Ovary (tissue), 3 donors: ENCODE data around the gene FAM193B.

Experiments
- EP300 ChIP-seq: sonication (generic); formaldehyde crosslinking; IDR thresholded peaks from one replicate; pipeline ENCODE4 v1.6.1; 2017; ENCODE audit warnings: antibody characterized with exemption
- POLR2A ChIP-seq: fragments of 450-650 bp; IDR thresholded peaks from one replicate; pipeline ENCODE4 v1.6.1; 2017; ENCODE audit warnings: antibody characterized with exemption, mild to moderate bottlenecking, moderate library complexity
- TF ChIP-seq, protein P1 (sequence below), 3 donors: fragments of 450-650 bp in 2 of 3; fragments of 200-600 bp in 1 of 3; IDR thresholded peaks; one replicate each; pipeline versions ENCODE4 v1.5.1 to v1.8.0; 2016 to 2022; ENCODE audit warnings: antibody characterized with exemption in 3 of 3, mild to moderate bottlenecking in 1 of 3
- donor health status: DM: no; HTN: no; CAD: no.

DNA sequence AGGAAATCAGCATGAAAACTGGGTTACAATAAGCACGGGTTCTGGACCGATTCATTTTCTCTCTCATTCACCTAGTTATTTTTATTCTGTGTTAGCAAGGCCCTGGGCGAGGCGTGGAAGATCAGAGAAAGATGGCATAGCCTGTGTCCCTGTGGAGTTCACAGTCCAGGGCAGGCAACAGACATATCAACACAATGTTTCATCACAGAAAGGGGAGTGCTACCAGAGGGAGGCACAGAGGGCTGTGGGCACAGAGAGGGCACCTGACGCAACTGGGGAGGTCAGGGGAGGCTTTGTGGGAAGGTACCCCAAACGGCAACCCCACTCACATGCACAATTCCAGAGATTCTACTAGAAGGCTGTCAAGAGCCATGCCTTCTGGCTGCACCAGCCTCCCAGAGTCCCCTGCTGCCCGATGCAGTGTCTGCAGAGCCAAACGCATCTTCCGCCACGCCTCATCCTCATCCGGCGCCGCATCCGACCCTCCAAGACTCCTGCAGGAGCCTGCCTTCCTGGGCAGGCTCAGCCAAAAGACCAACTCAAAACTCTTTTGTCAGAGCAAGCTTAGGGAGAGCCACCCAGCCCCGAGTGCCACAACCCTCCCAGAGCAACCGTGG, 1.4 kb downstream of the FAM193B start:
- no peak for TF ChIP-seq POLR2A
- TF ChIP-seq EP300, result no peak
- TF ChIP-seq, protein P1, sequence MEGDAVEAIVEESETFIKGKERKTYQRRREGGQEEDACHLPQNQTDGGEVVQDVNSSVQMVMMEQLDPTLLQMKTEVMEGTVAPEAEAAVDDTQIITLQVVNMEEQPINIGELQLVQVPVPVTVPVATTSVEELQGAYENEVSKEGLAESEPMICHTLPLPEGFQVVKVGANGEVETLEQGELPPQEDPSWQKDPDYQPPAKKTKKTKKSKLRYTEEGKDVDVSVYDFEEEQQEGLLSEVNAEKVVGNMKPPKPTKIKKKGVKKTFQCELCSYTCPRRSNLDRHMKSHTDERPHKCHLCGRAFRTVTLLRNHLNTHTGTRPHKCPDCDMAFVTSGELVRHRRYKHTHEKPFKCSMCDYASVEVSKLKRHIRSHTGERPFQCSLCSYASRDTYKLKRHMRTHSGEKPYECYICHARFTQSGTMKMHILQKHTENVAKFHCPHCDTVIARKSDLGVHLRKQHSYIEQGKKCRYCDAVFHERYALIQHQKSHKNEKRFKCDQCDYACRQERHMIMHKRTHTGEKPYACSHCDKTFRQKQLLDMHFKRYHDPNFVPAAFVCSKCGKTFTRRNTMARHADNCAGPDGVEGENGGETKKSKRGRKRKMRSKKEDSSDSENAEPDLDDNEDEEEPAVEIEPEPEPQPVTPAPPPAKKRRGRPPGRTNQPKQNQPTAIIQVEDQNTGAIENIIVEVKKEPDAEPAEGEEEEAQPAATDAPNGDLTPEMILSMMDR (IDR thresholded peaks at IDR 0.05), result no peak
